C4-2B (cell line): ENCODE results near the gene UNCX.
"Not testable (repeated sequence)": the region's sequence is repeated elsewhere in the genome, so short reads cannot be mapped to it uniquely, and the experiment has no call there.

Source experiments
- ZFX ChIP-seq: fragments of 450-650 bp; IDR thresholded peaks from 2 replicates; pipeline ENCODE4 v1.6.1; 2017
- TF ChIP-seq, protein P1 (sequence below): fragments of 450-650 bp; conservative IDR thresholded peaks from 2 replicates; pipeline ENCODE4 v1.5.1; 2017; ENCODE audit warnings: mild to moderate bottlenecking

DNA sequence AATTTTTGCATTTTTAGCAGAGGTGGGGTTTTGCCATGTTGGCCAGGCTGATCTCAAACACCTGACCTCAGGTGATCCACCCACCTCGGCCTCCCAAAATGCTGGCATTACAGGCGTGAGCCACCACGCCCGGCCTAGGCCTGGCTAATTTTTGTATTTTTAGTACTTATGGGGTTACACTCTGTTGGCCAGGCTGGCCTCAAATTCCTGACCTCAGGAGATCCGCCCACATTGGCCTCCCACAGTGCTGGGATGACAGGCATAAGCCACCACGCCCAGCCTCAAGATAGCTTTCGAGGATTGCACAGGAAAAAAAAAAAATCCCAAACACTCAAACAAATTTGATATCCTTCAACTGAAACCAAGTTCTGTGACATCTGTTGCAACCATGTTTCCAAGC lies 26.9 kb upstream of the UNCX start:
- TF ChIP-seq, protein P1, sequence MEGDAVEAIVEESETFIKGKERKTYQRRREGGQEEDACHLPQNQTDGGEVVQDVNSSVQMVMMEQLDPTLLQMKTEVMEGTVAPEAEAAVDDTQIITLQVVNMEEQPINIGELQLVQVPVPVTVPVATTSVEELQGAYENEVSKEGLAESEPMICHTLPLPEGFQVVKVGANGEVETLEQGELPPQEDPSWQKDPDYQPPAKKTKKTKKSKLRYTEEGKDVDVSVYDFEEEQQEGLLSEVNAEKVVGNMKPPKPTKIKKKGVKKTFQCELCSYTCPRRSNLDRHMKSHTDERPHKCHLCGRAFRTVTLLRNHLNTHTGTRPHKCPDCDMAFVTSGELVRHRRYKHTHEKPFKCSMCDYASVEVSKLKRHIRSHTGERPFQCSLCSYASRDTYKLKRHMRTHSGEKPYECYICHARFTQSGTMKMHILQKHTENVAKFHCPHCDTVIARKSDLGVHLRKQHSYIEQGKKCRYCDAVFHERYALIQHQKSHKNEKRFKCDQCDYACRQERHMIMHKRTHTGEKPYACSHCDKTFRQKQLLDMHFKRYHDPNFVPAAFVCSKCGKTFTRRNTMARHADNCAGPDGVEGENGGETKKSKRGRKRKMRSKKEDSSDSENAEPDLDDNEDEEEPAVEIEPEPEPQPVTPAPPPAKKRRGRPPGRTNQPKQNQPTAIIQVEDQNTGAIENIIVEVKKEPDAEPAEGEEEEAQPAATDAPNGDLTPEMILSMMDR, result not testable (repeated sequence)
- not testable (repeated sequence) for TF ChIP-seq ZFX
